NCI-H2227 treated with DMSO at 0.1 percent for 48 hours (cell line): ENCODE measurements around the gene ATOH8.

Experiments
- DNase-seq: peaks from one replicate; lab custom pipeline; 2025; lab: John Stamatoyannopoulos, UW

ATOH8 gene

GRCh38 chr2:85770786-85771409 lies 17.1 kb downstream of the ATOH8 start:
- DNase-seq: no peak

- DNase-seq: no peak
Observed at GRCh38 chr2:85771486-85771885, 17.7 kb downstream of the ATOH8 start.

- peak; percentile 97 for DNase-seq
Observed at GRCh38 chr2:85772019-85772745, 18.4 kb downstream of the ATOH8 start.

GRCh38 chr2:85772841-85773491 lies 19.2 kb downstream of the ATOH8 start:
- DNase-seq: no peak

DNA sequence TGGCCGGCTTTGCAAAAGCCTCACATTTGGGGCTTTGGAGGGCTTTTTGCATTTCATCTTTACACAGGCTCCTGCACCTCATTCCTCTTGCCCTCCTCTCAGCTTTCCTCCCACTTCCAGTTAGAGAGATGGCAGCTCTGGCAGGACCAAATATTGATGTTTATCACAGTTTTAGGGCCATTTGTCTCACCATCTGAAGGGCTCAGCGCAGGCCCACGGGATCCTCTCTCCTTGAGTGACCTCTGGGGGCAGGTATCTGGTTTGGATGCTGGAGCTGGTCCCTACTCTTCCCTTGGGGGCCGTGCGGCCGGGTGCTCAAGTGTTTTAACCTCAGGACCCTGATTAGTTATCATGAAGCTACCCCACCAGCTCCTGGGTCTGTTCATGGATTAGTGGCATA lies 19.9 kb downstream of the ATOH8 start:
- DNase-seq: no peak

- DNase-seq: no peak
Observed at GRCh38 chr2:85774126-85774978, 20.6 kb downstream of the ATOH8 start.

GRCh38 chr2:85775406-85776381 lies 21.9 kb downstream of the ATOH8 start:
- no peak for DNase-seq

DNA sequence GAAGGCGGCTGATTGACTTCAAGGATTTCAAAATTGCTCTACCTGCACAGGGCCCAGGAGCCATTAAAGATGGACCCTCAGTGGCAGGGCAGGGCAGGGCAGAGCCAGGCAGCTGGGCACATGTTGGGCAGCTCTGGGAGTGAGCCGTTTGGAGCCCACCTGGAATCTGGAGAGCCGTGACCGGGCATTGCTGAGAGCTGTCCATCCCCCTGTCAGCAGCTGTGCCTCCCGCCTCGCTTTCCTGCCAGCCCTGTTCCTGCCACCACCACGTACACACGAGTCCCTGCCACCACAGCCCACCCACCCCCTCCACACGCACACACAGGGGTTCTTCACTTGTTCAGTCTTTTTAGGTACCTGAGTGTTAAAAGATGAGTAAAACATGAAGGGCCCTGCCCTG lies 22.9 kb downstream of the ATOH8 start:
- DNase-seq: no peak

GRCh38 chr2:85777441-85777861 lies 23.7 kb downstream of the ATOH8 start:
- no peak for DNase-seq

DNA sequence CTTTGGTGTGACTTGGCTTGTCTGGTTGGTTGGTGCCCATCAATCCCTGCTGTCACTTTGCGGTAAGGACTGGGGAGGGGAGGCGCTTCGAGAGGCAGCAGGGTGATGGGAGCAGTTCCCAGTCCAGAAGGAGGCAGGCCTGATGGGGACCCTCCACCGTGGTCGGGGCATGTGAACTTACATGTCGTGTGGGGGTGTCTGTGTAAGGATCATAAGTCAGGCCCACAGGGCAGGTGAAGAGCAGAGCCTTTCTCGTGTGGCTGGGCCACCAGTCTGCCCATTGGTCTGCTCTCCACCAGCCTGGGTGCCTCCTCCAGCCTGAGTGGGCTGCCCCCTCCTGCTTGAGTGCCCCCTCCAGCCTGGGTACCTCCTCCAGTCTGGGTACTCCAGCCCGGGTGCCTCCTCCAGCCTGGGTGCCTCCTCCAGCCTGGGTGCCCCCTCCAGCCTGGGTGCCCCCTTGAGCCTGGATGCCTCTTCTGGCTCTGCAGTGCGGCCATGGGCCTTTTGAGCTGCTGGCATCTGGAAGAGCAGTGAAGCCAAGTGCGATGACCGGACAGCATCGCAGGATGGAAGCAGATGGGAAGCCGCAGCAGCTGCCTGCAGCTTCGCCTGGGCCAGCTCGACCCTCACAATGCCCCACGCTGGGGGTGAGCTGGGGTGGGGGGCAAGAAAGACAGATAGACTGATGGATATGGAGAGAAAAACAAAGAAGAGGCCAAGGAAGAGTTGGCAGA lies 25.0 kb downstream of the ATOH8 start:
- DNase-seq: no peak

- no peak for DNase-seq
Observed at GRCh38 chr2:85779641-85780315, 26.0 kb downstream of the ATOH8 start.

- DNase-seq: no peak
Observed at GRCh38 chr2:85780316-85781012, 26.7 kb downstream of the ATOH8 start.

DNA sequence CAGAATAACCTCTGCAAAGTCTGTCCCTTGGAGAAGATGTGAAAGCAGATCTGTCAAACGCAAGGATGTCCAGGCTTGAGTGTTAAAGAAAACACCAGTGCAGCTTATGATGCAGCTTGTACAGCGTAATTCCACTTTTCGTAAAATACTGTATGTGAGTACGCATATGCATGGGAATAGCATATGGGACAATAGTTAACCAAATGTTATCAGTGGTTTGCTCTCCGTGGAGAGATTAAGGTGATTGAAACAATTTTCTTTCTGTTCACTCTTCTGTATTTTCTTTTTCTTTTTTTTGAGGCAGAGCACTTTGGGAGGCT lies 27.2 kb downstream of the ATOH8 start:
- no peak for DNase-seq

DNA sequence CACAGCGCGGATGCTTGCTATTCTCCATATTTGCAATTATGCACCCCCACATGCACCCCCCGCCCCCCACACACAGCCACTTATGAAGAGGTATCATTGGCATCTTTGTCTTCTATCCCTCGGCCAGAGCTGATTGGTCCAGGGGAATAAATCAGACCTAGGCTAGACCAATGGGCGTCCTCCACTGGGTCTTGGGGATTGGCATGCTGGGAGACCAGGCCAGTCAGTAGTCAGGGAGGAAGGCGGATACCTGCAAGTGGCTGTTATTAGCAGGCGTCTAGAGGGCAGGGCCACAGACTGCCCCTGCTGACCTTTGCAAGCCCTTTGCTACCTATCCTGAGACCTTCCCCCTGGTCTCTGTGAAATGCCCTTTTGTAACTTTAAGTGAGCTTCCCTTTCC lies 30.0 kb downstream of the ATOH8 start:
- no peak for DNase-seq

DNA sequence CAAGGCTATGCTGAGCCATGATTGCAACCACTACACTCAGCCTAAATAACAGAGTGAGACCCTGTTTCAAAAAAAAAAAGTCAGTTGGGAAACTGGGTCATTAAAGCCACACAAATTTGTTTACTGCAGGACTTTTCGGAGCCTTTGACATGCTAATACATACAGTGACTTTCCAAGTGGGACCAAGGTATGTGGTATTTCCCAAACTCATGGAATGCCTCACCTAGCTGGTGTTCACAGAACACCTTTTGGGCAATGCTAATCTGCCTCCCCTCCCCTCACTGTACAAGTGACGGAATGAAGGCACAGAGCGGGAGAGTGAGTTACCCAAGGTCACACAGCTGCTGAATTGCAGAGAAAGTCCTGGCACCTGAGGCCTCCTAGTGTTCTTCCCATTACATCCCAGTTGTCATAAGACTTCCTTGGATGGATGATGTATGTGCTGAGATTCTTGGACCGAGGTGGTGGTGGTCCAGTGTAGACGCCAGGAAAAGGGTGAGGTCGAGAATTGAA lies 30.7 kb downstream of the ATOH8 start:
- no peak for DNase-seq

- no peak for DNase-seq
Observed at GRCh38 chr2:85785027-85785822, 31.4 kb downstream of the ATOH8 start.

DNA sequence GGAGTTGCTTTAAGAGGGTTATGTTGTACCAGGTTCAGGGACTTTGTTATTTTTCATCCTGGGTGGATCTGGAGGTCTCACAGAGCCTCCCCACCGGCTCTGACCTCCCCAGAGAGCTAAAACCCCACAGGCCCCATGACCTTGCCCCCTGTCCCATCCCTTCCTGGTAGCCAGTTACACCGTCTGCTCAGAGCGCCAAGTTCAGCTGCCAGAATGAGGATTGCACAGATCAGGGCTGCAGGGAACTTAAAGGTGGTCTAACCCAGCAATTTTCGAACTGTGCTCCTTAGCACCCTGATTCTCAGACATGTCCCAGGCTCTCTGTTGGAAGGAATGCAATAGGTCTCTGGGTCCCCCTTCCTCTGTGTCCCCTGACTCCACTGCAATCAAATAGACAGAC lies 32.1 kb downstream of the ATOH8 start:
- no peak for DNase-seq

DNA sequence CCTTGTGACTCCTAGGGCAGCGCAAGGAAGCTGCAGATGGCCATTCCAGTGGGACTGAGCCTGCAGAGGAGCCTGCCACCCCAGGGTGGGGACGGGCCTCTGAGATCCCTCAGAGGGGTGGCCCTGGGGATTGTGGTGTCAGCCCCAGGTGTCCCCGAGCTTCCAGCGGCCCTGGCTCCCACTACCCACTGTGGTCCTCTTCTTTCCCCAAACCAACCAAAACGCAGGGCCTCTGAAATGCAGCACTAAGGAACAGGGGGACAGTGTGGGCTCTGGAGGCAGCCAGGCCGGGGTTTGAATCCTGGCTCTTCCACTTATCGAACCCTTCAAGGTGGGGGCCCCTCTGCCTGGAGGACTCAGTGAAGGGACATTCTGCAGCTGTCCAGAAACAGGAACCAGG lies 32.7 kb downstream of the ATOH8 start:
- no peak for DNase-seq
